Lung (tissue), 12 donors: ENCODE results near the gene CACNA1S. TPM values are rescaled to one million over a fixed set of nuclear protein-coding genes. Genes with fewer than 3 reads are reported as not detected.

ENCODE experiments used
- ATAC-seq: fragments of 200-7000 bp; cut with Tn5 transposase; one replicate; pipeline ENCODE4 v1.9.1; 2020; ENCODE audit warnings: moderate number of reproducible peaks; ENCODE audit not compliant: insufficient read depth, low FRiP score
- DNase-seq, 3 donors: peaks; one replicate each; pipeline ENCODE4 v3.0.0-alpha.2; 2013 to 2017
- H3K27ac ChIP-seq, 2 donors: one replicate each; pipeline ENCODE4 v1.5.1; 2013; ENCODE audit warnings: mild to moderate bottlenecking in 2 of 2, moderate library complexity in 2 of 2, control low read depth in 1 of 2, inconsistent platforms in 1 of 2, low read depth in 1 of 2, low read length in 1 of 2
- H3K27me3 ChIP-seq, 3 donors: one replicate each; pipeline ENCODE4 v1.5.1; 2013; ENCODE audit warnings: low read length in 2 of 3; ENCODE audit not compliant: control insufficient read depth in 3 of 3, insufficient read depth in 3 of 3
- H3K36me3 ChIP-seq, 4 donors: one replicate each; pipeline ENCODE4 v1.5.1; 2013; ENCODE audit warnings: low read length in 4 of 4, mild to moderate bottlenecking in 1 of 4, moderate library complexity in 1 of 4; ENCODE audit not compliant: control insufficient read depth in 4 of 4, insufficient read depth in 4 of 4
- H3K4me1 ChIP-seq, 5 donors: one replicate each; pipeline ENCODE4 v1.5.1; 2013; ENCODE audit warnings: low read length in 5 of 5, mild to moderate bottlenecking in 2 of 5, moderate library complexity in 1 of 5; ENCODE audit not compliant: control insufficient read depth in 5 of 5, insufficient read depth in 5 of 5
- H3K4me3 ChIP-seq: one replicate; pipeline ENCODE4 v1.5.1; 2013; ENCODE audit warnings: mild to moderate bottlenecking, control low read depth, moderate library complexity
- H3K9ac ChIP-seq, 2 donors: one replicate each; pipeline ENCODE4 v1.5.1; 2013; ENCODE audit warnings: low read length in 2 of 2, control low read depth in 1 of 2; ENCODE audit not compliant: insufficient read depth in 1 of 2
- H3K9me3 ChIP-seq, 4 donors: one replicate each; pipeline ENCODE4 v1.5.1; 2013; ENCODE audit warnings: low read length in 3 of 4, mild to moderate bottlenecking in 1 of 4, moderate library complexity in 1 of 4; ENCODE audit not compliant: control insufficient read depth in 4 of 4, insufficient read depth in 3 of 4
- WGBS, 2 donors: extraction: QIAGEN DNeasy Blood & Tissue Kit; methylation state at CpG; one replicate each; pipeline ENCODE4 v1.1.7; 2013; 5-methylcytosine and 5-hydroxymethylcytosine counted together
- polyA plus RNA-seq, 2 donors: library from polyadenylated mRNA; stranded (reverse); fragments of 200-250 nt; gene quantifications; one replicate each; pipeline ENCODE4 v1.2.1, GENCODE V29; 2013
- total RNA-seq, 2 donors: library from RNA; depleted of rRNA in 1 of 2; stranded (reverse); fragments of >200 nt in 1 of 2; gene quantifications; one replicate each; pipeline ENCODE4 v1.2.1, GENCODE V29; 2014 to 2021
- TF ChIP-seq, protein P1 (sequence below): IDR thresholded peaks from 2 replicates; pipeline ENCODE4 v1.5.1; 2012; ENCODE audit warnings: mild to moderate bottlenecking; ENCODE audit errors: control extremely low read depth, extremely low read depth
- donor health status: control.
- donor health status: control.
- donor health status: Bipolar disorder and iron deficiency.
- donor health status: healthy.
- donor health status: DM: yes; HTN: yes; CAD: no.

CACNA1S gene
- total and polyA plus RNA-seq, 4 donors = 0.01 to 0.20 (median 0.02) TPM; not detected in 1

DNA sequence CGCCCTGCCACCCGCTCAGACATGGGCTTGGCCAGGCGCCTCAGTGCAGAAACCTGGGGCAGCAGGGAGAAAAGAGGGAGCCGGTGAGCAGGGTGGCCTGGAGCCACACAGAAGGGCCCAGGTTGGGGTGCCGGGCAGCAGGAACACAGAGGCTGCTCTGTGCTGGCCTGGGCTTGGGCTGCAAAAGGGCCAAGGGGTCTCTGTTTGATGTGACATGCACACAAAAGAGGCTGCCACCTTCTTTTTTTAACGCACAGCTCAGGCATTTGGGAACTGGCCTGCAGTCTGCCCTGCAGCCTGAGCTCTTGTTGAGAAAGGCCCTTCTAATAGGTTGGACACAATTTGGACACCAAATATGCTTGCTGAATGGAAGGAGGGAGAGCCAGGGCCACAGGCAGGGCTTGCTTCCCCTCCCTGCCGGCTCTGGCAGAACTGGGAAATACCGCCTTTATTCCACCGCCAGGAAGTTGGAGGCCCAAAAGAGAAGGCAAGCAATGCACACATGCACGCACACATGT is 121.1 kb downstream of the CACNA1S start:
- Histone ChIP-seq H3K27me3 (no peaks in the 10 kb centered on the region), H3K4me1 (no peaks in the 10 kb centered on the region), H3K9ac (no peak overlapping the region), H3K4me3 (no peak overlapping the region), H3K27ac (no peak overlapping the region), H3K36me3 (peaks cover 0 to 36% (median 28%) of the 10 kb centered on the region in 4 donors), H3K9me3 (no peaks in the 10 kb centered on the region)
- ATAC-seq (no peak), DNase-seq (no peak)
- TF ChIP-seq, protein P1, sequence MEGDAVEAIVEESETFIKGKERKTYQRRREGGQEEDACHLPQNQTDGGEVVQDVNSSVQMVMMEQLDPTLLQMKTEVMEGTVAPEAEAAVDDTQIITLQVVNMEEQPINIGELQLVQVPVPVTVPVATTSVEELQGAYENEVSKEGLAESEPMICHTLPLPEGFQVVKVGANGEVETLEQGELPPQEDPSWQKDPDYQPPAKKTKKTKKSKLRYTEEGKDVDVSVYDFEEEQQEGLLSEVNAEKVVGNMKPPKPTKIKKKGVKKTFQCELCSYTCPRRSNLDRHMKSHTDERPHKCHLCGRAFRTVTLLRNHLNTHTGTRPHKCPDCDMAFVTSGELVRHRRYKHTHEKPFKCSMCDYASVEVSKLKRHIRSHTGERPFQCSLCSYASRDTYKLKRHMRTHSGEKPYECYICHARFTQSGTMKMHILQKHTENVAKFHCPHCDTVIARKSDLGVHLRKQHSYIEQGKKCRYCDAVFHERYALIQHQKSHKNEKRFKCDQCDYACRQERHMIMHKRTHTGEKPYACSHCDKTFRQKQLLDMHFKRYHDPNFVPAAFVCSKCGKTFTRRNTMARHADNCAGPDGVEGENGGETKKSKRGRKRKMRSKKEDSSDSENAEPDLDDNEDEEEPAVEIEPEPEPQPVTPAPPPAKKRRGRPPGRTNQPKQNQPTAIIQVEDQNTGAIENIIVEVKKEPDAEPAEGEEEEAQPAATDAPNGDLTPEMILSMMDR = no peak
- WGBS, 2 donors = 68 to 84% methylated on average over 10 of the region's 10 CpGs

DNA sequence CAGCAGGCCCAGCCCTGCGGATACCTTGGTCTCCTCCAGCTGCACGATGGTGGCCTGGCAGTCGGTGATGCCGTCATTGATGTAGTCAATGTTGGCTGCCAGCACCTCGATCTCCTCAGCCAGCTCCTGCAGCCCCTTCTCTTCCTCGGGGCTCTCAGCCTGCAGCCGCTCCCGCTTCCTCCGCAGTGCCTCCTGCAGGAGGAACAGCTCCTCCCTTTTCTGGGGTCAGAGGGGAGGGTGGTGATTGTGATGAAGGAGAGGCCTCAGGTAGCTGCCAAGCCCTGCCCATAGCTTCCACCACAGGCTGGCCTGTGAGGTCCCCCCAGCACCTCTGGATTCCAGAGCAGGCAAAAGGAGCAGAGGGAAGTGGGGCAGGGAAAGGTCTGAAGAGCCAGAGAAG is 122.1 kb downstream of the CACNA1S start:
- peaks cover 0 to 36% (median 25%) of the 10 kb centered on the region in 4 donors for H3K36me3 ChIP-seq
- no peak overlapping the region for H3K9ac ChIP-seq
- no peak overlapping the region for H3K27ac ChIP-seq
- WGBS, 2 donors = 92 to 93% methylated on average over 9 of the region's 9 CpGs
- no peak overlapping the region for H3K4me3 ChIP-seq
- H3K4me1 ChIP-seq = no peaks in the 10 kb centered on the region
- DNase-seq = no peak
- H3K9me3 ChIP-seq = no peaks in the 10 kb centered on the region
- TF ChIP-seq, protein P1 = no peak
- no peak for ATAC-seq
- H3K27me3 ChIP-seq = no peaks in the 10 kb centered on the region

Other genes starting within 250 kb of the CACNA1S start
- gene GPR25, start 239.4 kb downstream of the CACNA1S start, total RNA-seq = 1 to 10 TPM in 1 of 2 donors, under 1 TPM in 1; 0.49 to 1.0 TPM
- under 1 TPM; 0.16 to 0.78 TPM for gene GPR25, start 239.4 kb downstream of the CACNA1S start, polyA plus RNA-seq
- gene INAVA, start 217.5 kb downstream of the CACNA1S start, total RNA-seq = 10 to 100 TPM; 11.3 to 17.1 TPM
- 1 to 10 TPM; 5.8 to 7.4 TPM for gene INAVA, start 217.5 kb downstream of the CACNA1S start, polyA plus RNA-seq
- 1 to 10 TPM; 4.2 to 7.4 TPM for gene KIF21B, start 88.7 kb downstream of the CACNA1S start, total RNA-seq
- 1 to 10 TPM; 1.3 to 5.3 TPM for gene KIF21B, start 88.7 kb downstream of the CACNA1S start, polyA plus RNA-seq
- gene ASCL5, start 14.8 kb upstream of the CACNA1S start, total RNA-seq = under 1 TPM in 1 of 2 donors, not detected in 1; 0.25 TPM
- under 1 TPM; 0.01 to 0.14 TPM for gene ASCL5, start 14.8 kb upstream of the CACNA1S start, polyA plus RNA-seq
- 10 to 100 TPM; 73.7 to 89.7 TPM for gene TMEM9, start 42.0 kb upstream of the CACNA1S start, total RNA-seq
- 10 to 100 TPM; 64.8 to 81.6 TPM for gene TMEM9, start 42.0 kb upstream of the CACNA1S start, polyA plus RNA-seq
- 1 to 10 TPM in 1 of 2 donors, under 1 TPM in 1; 0.97 to 2.0 TPM for gene IGFN1, start 78.4 kb upstream of the CACNA1S start, total RNA-seq
- 1 to 10 TPM in 1 of 2 donors, under 1 TPM in 1; 0.25 to 3.6 TPM for gene IGFN1, start 78.4 kb upstream of the CACNA1S start, polyA plus RNA-seq
- gene PKP1, start 171.1 kb upstream of the CACNA1S start, total RNA-seq = 10 to 100 TPM in 1 of 2 donors, under 1 TPM in 1; 0.88 to 14.2 TPM
- gene PKP1, start 171.1 kb upstream of the CACNA1S start, polyA plus RNA-seq = 1 to 10 TPM; 1.9 to 4.3 TPM